C4-2B (cell line): Measurements from ENCODE around the gene GCC1.

Experiments
- CTCF ChIP-seq: fragments of 450-650 bp; conservative IDR thresholded peaks from 2 replicates; pipeline ENCODE4 v1.5.1; 2017; ENCODE audit warnings: mild to moderate bottlenecking
- ZFX ChIP-seq: fragments of 450-650 bp; IDR thresholded peaks from 2 replicates; pipeline ENCODE4 v1.6.1; 2017

DNA sequence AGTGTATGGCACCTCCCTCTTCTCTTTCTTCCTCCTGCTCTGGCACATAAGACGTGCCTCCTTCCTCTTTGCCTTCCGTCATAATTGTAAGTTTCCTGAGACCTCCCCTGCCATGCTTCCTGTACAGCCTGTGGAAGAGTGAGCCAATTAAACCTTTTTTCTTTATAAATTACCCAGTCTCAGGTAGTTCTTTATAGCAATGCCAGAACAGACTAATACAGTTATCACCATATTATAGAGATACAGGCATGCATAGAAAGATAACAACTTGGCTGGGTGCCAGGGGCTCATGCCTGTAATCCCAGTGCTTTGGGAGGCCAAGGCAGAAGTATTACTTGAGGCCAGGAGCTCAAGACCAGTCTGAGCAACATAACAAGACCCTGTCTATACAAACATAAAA lies 53.2 kb downstream of the GCC1 start:
- TF ChIP-seq CTCF (no peak), ZFX (no peak)
